Keratinocyte (primary cell): ENCODE results near the gene OLFML2A. TPM values are rescaled to one million over a fixed set of nuclear protein-coding genes. Genes with fewer than 3 reads are reported as not detected.

Experiments
- DNase-seq: peaks from one replicate; pipeline ENCODE4 v3.0.0-alpha.2; 2011; ENCODE audit warnings: low read depth, missing footprints, low spot score
- FAIRE-seq: peaks from 2 replicates; lab custom pipeline; 2011; peaks lifted over from hg19 to GRCh38; lab: Jason Lieb, UNC
- H2AFZ ChIP-seq: 2 replicates; pipeline ENCODE4 v1.6.0; 2012; ENCODE audit warnings: low read length, control low read depth, inconsistent platforms; ENCODE audit not compliant: control insufficient read depth
- H3K27ac ChIP-seq: 2 replicates; pipeline ENCODE4 v1.5.1; 2011; ENCODE audit warnings: low read length; ENCODE audit not compliant: control insufficient read depth, insufficient read depth
- H3K27me3 ChIP-seq: 3 replicates; pipeline ENCODE4 v1.6.0; 2011; ENCODE audit warnings: low read length; ENCODE audit not compliant: control insufficient read depth, insufficient read depth; ENCODE audit errors: extremely low read depth
- H3K36me3 ChIP-seq, 2 experiments: 2 replicates in 1 of 2; 3 replicates in 1 of 2; pipeline ENCODE4 v1.5.1; 2011; ENCODE audit warnings: low read length in 2 of 2, mild to moderate bottlenecking in 1 of 2; ENCODE audit not compliant: control insufficient read depth in 2 of 2, insufficient read depth in 2 of 2; ENCODE audit errors: extremely low read depth in 1 of 2
- H3K4me1 ChIP-seq: 3 replicates; pipeline ENCODE4 v1.5.1; 2011; ENCODE audit warnings: low read length; ENCODE audit not compliant: control insufficient read depth, insufficient read depth; ENCODE audit errors: extremely low read depth
- H3K4me2 ChIP-seq: 3 replicates; pipeline ENCODE4 v1.6.0; 2011; ENCODE audit warnings: low read depth, low read length; ENCODE audit not compliant: control insufficient read depth, insufficient read depth; ENCODE audit errors: extremely low read depth
- H3K4me3 ChIP-seq, 3 experiments: fragments of 200-600 bp in 1 of 3; sonication (generic) in 1 of 3; 2 replicates in 2 of 3; 3 replicates in 1 of 3; pipeline ENCODE4 v1.5.1; 2011 to 2016; ENCODE audit warnings: low read length in 3 of 3, mild to moderate bottlenecking in 3 of 3, control low read depth in 2 of 3, inconsistent platforms in 1 of 3, low read depth in 1 of 3, mixed read lengths in 1 of 3, mixed run types in 1 of 3, moderate library complexity in 1 of 3; ENCODE audit not compliant: control insufficient read depth in 2 of 3, insufficient read depth in 2 of 3; ENCODE audit errors: extremely low read depth in 1 of 3
- H3K79me2 ChIP-seq: 2 replicates; pipeline ENCODE4 v1.6.0; 2012; ENCODE audit warnings: low read length; ENCODE audit not compliant: control insufficient read depth, insufficient read depth
- H3K9ac ChIP-seq: 3 replicates; pipeline ENCODE4 v1.6.0; 2011; ENCODE audit warnings: low read length; ENCODE audit not compliant: control insufficient read depth, insufficient read depth; ENCODE audit errors: extremely low read depth
- H3K9me1 ChIP-seq: 3 replicates; pipeline ENCODE4 v1.6.0; 2011; ENCODE audit warnings: low read length; ENCODE audit not compliant: control insufficient read depth, insufficient read depth; ENCODE audit errors: extremely low read depth
- H3K9me3 ChIP-seq: 2 replicates; pipeline ENCODE4 v1.5.1; 2012; ENCODE audit warnings: low read depth, low read length; ENCODE audit not compliant: control insufficient read depth
- H4K20me1 ChIP-seq: 3 replicates; pipeline ENCODE4 v1.6.0; 2011; ENCODE audit warnings: low read length; ENCODE audit not compliant: control insufficient read depth, insufficient read depth; ENCODE audit errors: extremely low read depth
- EZH2 ChIP-seq: IDR thresholded peaks from one replicate; pipeline ENCODE4 v1.6.1; 2012; ENCODE audit warnings: inconsistent platforms, mild to moderate bottlenecking, low read length, moderate library complexity
- dilution Hi-C: fragments of 300-500 bp; cut with MboI; formaldehyde crosslinking; loops from one replicate; pipeline ENCODE4 v1.7.0; 2020; ENCODE audit warnings: low sequenced_read_pairs; ENCODE audit not compliant: extremely low pct_ligation_motif_present
- polyA plus RNA-seq, 5 experiments: library from polyadenylated mRNA; depleted of rRNA in 3 of 5; stranded (reverse) in 3 of 5; stranded (forward) in 1 of 5; unstranded in 1 of 5; fragments of >200 nt; gene quantifications; 1 replicate in 1 of 5; 2 replicates in 3 of 5; 3 replicates in 1 of 5; pipeline versions ENCODE4 v1.2.1 to v1.2.3, GENCODE V29; 2011 to 2012; ENCODE audit warnings: missing spikeins in 2 of 5, low read depth in 1 of 5, low replicate concordance in 1 of 5
- TF ChIP-seq, protein P1 (sequence below), 3 experiments: IDR thresholded peaks in 1 of 3; conservative IDR thresholded peaks in 1 of 3; optimal IDR thresholded peaks in 1 of 3; 2 replicates in 2 of 3; 3 replicates in 1 of 3; pipeline versions ENCODE3 to v1.5.1; 2011; ENCODE audit warnings: low read length in 3 of 3, mild to moderate bottlenecking in 3 of 3, moderate library complexity in 2 of 3, control low read depth in 1 of 3, inconsistent platforms in 1 of 3; ENCODE audit not compliant: insufficient read depth in 2 of 3; ENCODE audit errors: extremely low read depth in 1 of 3

OLFML2A gene
- polyA plus RNA-seq, 1 donor (not counting 4 experiments of a cell fraction or from before 2014, with no cell fraction given): 1.1 TPM

DNA sequence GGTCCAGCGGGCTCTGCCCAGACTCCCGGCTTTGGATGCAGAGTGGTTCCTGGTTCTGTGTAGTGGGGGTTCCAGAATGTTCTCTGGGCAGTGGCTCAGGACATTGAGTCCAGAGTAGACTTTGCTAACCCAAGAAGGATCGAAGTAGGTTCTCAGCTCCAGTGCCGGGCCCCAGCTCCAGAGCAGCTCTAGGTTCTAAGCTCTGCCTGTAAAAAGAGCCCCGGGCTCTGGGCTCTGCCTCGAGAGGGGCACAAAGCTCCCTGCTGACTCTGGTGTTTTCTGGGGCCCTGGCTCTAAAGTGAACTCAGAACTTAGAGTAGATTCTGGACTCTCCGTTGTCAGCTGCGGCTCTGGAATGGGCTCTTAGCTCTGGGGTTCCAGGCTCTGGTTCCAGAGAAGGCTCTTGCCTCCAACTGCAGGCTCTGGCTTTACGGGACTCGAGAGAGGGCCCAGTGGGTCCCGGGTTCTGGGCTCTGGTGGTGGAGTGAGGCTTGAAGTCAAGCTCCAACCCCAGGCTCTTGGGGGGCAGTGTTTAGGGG lies 76.7 kb downstream of the OLFML2A start:
- peak overlapping the region; percentile 31 to 52 (median 49) for H3K4me3 ChIP-seq
- FAIRE-seq: no peak
- H3K4me2 ChIP-seq: peak overlapping the region; percentile 76
- peak overlapping the region; percentile 61 for H3K9ac ChIP-seq
- H3K27ac ChIP-seq: no peak overlapping the region
- peaks cover 13% of the 10 kb centered on the region for H3K4me1 ChIP-seq
- H3K79me2 ChIP-seq: peaks cover 7% of the 10 kb centered on the region
- peaks cover 32% of the 10 kb centered on the region for H4K20me1 ChIP-seq
- H3K9me1 ChIP-seq: no peaks in the 10 kb centered on the region
- no peaks in the 10 kb centered on the region for H3K9me3 ChIP-seq
- DNase-seq: no peak
- H3K36me3 ChIP-seq: peaks cover 16 to 21% of the 10 kb centered on the region in 2 experiments
- H2AFZ ChIP-seq: no peak overlapping the region
- no peaks in the 10 kb centered on the region for H3K27me3 ChIP-seq
- dilution Hi-C loops: no loop called here
- TF ChIP-seq, protein P1, sequence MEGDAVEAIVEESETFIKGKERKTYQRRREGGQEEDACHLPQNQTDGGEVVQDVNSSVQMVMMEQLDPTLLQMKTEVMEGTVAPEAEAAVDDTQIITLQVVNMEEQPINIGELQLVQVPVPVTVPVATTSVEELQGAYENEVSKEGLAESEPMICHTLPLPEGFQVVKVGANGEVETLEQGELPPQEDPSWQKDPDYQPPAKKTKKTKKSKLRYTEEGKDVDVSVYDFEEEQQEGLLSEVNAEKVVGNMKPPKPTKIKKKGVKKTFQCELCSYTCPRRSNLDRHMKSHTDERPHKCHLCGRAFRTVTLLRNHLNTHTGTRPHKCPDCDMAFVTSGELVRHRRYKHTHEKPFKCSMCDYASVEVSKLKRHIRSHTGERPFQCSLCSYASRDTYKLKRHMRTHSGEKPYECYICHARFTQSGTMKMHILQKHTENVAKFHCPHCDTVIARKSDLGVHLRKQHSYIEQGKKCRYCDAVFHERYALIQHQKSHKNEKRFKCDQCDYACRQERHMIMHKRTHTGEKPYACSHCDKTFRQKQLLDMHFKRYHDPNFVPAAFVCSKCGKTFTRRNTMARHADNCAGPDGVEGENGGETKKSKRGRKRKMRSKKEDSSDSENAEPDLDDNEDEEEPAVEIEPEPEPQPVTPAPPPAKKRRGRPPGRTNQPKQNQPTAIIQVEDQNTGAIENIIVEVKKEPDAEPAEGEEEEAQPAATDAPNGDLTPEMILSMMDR (optimal IDR thresholded peaks at IDR 0.05 in 1 of 3, IDR thresholded peaks at IDR 0.05 in 1 of 3, conservative IDR thresholded peaks at IDR 0.05 in 1 of 3; ENCODE audit: extremely low read depth in 1 of 3, insufficient read depth in 2 of 3, low read length in 3 of 3): no peak
- no peak for TF ChIP-seq EZH2

DNA sequence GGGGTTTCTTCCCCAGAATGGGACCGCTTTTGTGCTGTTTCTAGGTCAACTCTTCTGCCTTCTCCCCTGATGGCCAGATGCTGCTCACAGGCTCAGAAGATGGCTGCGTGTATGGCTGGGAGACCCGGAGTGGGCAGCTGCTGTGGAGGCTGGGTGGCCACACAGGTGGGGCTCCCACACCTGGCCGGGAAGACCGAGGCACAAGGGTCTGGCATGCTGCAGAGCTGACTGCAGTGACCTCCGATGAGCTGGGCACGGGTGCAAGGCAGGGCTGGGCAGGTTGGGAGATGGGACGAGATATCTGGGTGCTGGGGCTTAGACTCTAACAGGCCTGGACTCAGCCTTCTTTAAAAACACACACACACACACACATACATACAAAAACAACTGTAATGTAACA lies 77.2 kb downstream of the OLFML2A start:
- Histone ChIP-seq H3K9me1 (no peaks in the 10 kb centered on the region), H3K27me3 (no peaks in the 10 kb centered on the region), H2AFZ (no peak overlapping the region), H3K9me3 (no peaks in the 10 kb centered on the region), H3K27ac (no peak overlapping the region), H3K79me2 (peaks cover 12% of the 10 kb centered on the region), H3K36me3 (peaks cover 21 to 26% of the 10 kb centered on the region in 2 experiments), H3K4me3 (no peak overlapping the region), H4K20me1 (peaks cover 36% of the 10 kb centered on the region), H3K4me2 (no peak overlapping the region), H3K4me1 (peaks cover 16% of the 10 kb centered on the region), H3K9ac (no peak overlapping the region)
- dilution Hi-C loops: no loop called here
- TF ChIP-seq EZH2: no peak
- no peak for DNase-seq
- FAIRE-seq: no peak

DNA sequence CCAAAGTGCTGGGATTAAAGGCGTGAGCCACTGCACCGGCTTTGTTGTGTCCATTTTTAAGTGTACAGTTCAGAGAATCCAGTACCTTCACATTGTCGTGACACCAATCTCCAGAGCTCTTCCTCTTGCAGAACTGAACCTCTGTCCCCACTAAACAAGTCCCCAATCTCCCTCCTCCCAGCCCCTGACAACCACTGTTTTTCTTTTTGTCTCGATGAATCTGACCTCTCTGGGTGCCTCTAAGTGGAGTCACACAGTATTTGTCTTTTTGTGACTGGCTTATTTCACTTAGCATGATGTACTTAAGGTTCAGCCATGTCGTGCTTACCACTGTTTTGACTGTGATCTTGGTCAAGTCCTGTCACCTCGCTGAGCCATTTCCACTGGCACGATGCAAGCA lies 77.9 kb downstream of the OLFML2A start:
- Histone ChIP-seq H3K27me3 (no peaks in the 10 kb centered on the region), H3K27ac (no peak overlapping the region), H3K4me3 (no peak overlapping the region), H4K20me1 (peaks cover 43% of the 10 kb centered on the region), H3K4me2 (no peak overlapping the region), H3K9ac (no peak overlapping the region), H3K36me3 (peaks cover 27 to 32% of the 10 kb centered on the region in 2 experiments), H3K9me1 (no peaks in the 10 kb centered on the region), H3K9me3 (no peaks in the 10 kb centered on the region), H2AFZ (no peak overlapping the region), H3K79me2 (peaks cover 19% of the 10 kb centered on the region), H3K4me1 (peaks cover 22% of the 10 kb centered on the region)
- TF ChIP-seq EZH2: no peak
- TF ChIP-seq, protein P1 (optimal IDR thresholded peaks at IDR 0.05 in 1 of 3, IDR thresholded peaks at IDR 0.05 in 1 of 3, conservative IDR thresholded peaks at IDR 0.05 in 1 of 3; ENCODE audit: extremely low read depth in 1 of 3, insufficient read depth in 2 of 3, low read length in 3 of 3): no peak
- no peak for FAIRE-seq
- dilution Hi-C loops: no loop called here
- DNase-seq: no peak
